GM19455 (cell line): ENCODE results near the gene FAM241A.
"Not testable (repeated sequence)": the region's sequence is repeated elsewhere in the genome, so short reads cannot be mapped to it uniquely, and the experiment has no call there.

Source experiments
- ATAC-seq: cut with Tn5 transposase; IDR thresholded peaks from one replicate; pipeline ENCODE4 v1.9.1; 2021; ENCODE audit not compliant: unreplicated experiment

Gene FAM241A

GRCh38 chr4:112172180-112172579, 26.9 kb downstream of the FAM241A start:
- ATAC-seq, result peak; percentile 73

GRCh38 chr4:112173593-112174558, 28.6 kb downstream of the FAM241A start:
- no peak for ATAC-seq

GRCh38 chr4:112175840-112176239, 30.6 kb downstream of the FAM241A start:
- no peak for ATAC-seq

GRCh38 chr4:112176596-112176995, 31.3 kb downstream of the FAM241A start:
- no peak for ATAC-seq

- ATAC-seq, result not testable (repeated sequence)
These were observed 33.5 kb downstream of the FAM241A start for GRCh38 chr4:112178741-112179140.

- ATAC-seq, result no peak
These were observed 36.2 kb downstream of the FAM241A start for GRCh38 chr4:112181358-112182000.

- no peak for ATAC-seq
These were observed 37.4 kb downstream of the FAM241A start for GRCh38 chr4:112182604-112183003.

- ATAC-seq, result no peak
These were observed 38.0 kb downstream of the FAM241A start for GRCh38 chr4:112183252-112183651.

- ATAC-seq, result no peak
These were observed 39.2 kb downstream of the FAM241A start for GRCh38 chr4:112184438-112184837.

- ATAC-seq, result no peak
These were observed 40.1 kb downstream of the FAM241A start for GRCh38 chr4:112185334-112185733.

- ATAC-seq, result no peak
These were observed 40.8 kb downstream of the FAM241A start for GRCh38 chr4:112185740-112186670.

- ATAC-seq, result no peak
These were observed 44.5 kb downstream of the FAM241A start for GRCh38 chr4:112189754-112190153.

GRCh38 chr4:112190684-112191083, 45.4 kb downstream of the FAM241A start:
- ATAC-seq, result no peak

GRCh38 chr4:112196461-112196860, 51.2 kb downstream of the FAM241A start:
- ATAC-seq, result no peak

- ATAC-seq, result peak; percentile 30
These were observed 53.8 kb downstream of the FAM241A start for GRCh38 chr4:112199041-112199440.

GRCh38 chr4:112201915-112202505, 56.8 kb downstream of the FAM241A start:
- ATAC-seq, result no peak

- ATAC-seq, result no peak
These were observed 58.3 kb downstream of the FAM241A start for GRCh38 chr4:112203593-112203992.

GRCh38 chr4:112206431-112206830, 61.2 kb downstream of the FAM241A start:
- ATAC-seq, result no peak

- ATAC-seq, result not testable (repeated sequence)
These were observed 63.2 kb downstream of the FAM241A start for GRCh38 chr4:112208137-112209095.
